HCEC 1CT (cell line): ENCODE data around the gene VEGFD.
A peak's percentile ranks its signal among the peaks of the same experiment; 100 is the strongest.
"Not testable (repeated sequence)": the region's sequence is repeated elsewhere in the genome, so short reads cannot be mapped to it uniquely, and the experiment has no call there.

Experiments used
- DNase-seq: peaks from one replicate; pipeline ENCODE4 v3.0.0-alpha.2; 2017

The VEGFD gene

GRCh38 chrX:15358533-15358932 lies 25.7 kb downstream of the VEGFD start:
- no peak for DNase-seq

GRCh38 chrX:15356444-15356843 lies 27.8 kb downstream of the VEGFD start:
- peak; percentile 51 for DNase-seq

DNA sequence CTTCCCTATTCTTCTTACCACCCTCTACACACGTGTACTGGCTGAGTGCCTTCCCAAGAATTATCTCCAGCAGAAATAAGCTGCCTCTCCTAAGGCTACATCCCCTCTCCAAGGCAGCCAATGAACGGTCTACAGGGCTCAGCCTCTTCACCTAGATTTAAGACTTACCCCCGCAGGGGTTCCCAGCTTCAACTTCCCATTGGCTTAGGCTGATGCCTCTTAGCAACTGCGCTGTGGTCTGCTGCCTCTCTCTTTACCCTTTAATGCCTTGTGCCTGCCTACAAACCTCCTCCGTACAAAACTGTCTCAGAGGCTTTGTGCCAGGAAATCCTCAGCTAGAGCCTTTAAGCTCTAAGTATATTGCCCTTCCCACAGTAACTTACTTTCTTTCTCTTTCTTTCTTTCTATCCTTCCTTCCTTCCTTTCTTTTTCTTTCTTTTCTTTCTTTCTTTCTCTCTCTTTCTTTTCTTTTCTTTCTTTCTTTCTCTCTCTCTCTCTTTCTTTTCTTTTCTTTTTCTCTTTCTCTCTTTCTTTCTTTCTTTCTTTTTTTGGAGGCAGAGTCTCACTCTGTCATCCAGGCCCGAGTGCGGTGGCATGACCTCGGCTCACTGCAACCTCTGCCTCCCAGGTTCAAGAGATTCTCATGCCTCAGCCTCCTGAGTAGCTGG lies 33.8 kb downstream of the VEGFD start:
- DNase-seq: no peak

GRCh38 chrX:15349046-15349445 lies 35.2 kb downstream of the VEGFD start:
- peak; percentile 20 for DNase-seq

DNA sequence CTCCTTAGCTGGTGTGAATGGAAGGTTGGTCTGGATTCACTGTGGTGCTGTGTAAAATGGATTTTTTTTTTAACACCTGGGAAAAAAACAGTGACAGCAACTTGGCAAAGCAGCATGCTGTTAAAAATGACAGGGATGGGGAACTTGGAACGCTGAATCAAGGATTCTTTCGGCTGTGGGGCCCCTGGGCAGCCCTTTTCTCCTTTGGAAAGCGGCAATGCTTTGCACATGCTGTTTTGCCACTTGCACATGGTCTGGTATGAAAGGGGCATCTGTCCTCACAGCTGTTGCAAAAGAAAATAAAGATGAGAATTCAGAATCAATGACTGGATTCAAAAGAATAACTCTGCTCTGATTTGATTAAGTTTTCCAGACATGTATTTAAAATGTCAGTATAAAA lies 38.2 kb downstream of the VEGFD start:
- DNase-seq: no peak

DNA sequence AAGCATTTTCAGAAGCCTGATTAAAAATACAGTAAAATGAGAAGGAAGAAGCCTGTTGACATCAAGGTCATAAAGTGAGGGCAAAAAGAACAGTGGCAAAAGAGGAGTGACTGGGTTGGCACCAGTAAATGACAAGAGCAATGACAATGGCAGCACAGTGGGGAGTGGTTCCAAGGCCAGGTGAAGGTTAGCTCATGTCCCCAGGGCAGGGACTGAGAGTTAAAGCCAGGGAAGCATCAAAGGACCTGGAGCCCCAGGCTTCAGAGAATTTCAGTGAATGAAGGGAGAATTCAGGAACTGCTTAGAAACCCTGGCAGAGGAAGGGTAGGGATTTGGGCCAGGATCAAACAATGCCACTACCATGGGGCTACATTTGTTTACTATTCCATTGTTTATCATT lies 40.1 kb downstream of the VEGFD start:
- DNase-seq: no peak

DNA sequence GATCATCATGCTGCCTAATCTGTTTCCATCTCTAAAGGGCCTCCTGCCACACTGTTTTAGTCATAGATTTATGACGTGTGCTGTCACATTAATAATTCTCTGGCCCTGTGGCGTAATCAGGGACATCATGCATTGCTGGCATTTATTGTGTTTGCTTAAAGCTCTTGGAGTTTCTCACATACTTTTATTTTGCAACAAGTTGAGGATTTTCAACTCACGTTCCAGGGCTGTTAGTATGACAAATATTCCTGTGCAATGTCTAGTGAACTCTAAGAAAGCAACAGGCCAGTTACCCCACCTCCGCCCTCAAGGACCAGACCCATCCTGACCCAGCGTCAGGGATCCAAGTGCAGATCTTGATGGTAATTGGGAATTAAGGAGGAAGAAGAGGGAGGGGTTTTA lies 41.1 kb downstream of the VEGFD start:
- peak; percentile 32 for DNase-seq

DNA sequence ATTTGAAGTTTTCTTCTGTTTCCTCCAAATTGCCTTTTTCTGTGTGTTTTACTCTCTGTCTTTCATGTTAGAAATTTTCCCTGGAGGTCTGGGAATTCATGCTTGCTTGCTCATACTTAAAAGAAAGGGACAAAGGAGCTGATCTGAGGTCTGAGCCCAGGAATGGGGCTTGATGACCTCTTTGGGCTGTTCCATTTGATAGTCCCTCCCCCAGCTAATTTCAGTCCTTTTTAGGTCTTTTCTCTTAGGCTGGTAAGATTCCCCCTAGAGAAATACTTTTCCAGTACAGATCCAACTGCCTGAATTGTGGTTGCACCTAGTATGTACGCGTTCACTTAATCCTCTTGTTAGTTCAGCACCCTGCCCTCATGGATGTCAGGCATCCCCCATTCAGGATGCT lies 43.3 kb downstream of the VEGFD start:
- DNase-seq: no peak

DNA sequence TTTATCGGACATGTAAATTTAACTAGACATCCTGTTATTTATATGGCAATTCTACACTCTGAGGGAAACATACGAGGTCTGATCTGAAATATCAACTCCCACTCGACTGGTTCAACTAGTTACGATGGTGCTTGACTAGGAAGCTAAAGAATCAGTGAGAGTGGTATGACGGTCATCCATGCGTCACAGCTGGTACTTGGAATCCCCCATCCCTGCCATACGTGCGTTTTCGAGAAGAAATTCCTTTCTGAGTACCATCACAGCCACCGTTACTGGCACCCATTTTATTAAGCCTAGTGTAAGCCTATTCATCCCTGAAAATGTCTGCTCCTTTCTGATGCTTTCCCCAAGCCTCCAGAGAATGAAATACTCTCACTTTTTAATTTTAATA lies 48.2 kb downstream of the VEGFD start:
- peak; percentile 3 for DNase-seq

DNA sequence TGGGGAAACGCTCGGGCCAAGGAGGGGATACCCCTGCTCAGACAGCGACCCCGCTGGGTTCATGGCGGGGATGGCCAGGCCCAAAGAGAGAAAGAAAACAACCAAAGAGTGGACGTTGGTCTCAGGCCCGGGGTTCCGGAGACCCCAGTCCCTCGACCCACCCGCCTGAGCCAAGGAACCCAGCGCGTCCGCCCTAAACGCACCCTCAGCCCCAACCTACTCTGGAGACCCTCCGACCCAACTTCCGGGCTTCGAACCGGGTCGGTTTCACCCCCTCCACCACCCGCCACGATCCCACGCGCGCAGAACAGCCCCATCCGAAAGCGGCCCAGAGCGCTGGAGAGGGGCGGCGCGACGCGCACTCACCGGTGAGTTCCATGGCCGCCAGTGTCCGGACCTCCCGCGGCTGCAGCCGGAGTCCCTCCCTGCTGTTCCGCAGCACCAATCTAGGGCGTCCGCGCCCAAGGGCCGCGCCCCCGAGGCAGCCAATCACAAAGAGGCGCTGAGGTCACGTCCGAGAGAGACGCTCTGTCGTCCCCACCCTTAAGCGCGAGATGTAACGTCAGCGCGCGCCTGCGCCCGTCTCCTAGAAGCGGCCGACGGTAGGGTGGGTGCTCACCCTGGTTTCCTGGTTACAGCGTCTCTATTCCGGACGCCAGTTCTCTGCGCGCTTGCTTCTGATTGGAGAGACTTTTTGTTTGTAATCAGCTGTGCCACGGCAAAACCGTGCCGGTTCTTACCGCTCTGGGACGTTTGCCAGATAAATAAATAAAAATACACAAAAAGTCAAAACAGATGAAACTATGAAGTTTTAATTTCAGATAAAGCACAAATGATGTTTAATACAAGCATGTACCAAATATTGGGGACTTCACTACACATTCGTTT lies 48.8 kb downstream of the VEGFD start, which contains the start of gene PIGA:
Gene PIGA, minus strand, starts transcription at position 389 of the 888 bp plus-strand sequence. CDS start 3,593 bp downstream, outside the sequence.
- peak; percentile 94 for DNase-seq

DNA sequence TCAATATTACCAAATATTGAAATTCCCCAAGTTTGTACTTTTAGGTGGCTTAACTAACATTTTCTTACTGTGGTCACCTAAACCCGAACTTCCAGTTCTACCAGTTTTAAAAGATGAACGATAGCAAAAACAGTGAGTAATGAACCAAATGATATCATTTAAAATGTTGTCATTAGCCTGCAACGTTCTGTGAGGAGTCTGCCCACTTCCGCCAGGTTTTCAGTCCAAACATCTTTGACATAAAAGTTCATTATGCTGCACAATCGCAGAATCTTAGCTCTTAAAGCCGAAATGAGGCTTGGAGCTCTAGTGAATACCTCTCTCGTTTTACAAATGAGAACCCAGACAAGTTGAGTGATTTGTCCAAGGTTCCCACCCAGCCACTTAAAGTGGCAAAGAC lies 49.7 kb downstream of the VEGFD start:
- peak; percentile 28 for DNase-seq

DNA sequence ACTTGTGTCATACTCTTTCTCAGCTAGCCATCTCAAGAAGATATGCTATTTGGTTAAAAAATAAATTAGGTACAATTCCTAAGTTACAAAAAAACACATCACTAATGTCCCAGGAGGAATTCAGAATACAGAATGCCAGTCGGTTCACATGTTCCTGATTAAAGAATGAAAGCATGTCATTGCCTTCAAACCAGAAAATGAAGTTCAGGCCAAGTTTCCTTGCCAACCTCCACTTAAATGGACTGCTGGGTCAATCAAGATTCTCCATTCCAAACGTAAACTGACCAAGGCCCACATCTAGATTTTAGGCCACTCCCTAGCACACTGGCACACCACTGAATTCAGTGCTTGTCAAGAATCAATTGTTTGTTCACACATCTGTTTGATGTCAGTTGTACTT lies 55.4 kb downstream of the VEGFD start:
- no peak for DNase-seq

DNA sequence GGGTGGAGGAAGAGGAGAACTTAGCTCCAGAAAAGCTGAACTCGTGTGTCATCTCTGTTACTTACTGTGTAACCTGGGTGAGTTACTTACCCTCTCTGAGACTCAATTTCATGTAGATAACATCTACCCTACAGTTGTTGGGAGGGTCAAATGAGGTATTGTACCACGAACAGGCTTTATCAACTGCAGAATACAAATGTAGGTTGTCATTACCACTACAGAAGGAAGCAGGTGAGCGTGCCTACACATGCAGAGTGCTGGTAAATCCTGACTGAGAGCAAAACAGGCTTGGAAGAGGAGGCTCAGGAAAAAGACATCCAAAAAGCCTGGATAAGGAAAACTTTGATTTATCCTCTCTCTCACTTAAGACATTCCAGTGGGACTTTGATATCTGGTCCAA lies 56.1 kb downstream of the VEGFD start:
- no peak for DNase-seq

DNA sequence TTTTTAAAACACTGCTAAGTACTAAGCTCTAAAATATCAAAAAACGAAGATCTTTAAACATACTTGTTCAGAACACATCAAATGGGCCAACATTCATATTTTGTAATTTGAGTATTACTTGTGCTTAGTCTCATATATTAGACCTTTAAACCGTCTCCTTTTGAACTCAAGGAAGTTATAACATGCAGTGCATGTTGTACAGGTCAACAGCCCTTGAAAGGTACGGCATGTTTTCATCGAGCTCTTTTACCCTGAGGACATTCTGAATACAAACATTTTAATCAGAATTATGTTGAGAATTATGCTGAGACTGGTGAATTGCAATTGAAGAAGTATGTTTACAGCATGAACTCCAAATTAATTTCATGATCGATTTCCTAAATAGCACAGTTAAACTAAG lies 61.7 kb downstream of the VEGFD start:
- no peak for DNase-seq

GRCh38 chrX:15322072-15322471 lies 62.1 kb downstream of the VEGFD start:
- DNase-seq: no peak

DNA sequence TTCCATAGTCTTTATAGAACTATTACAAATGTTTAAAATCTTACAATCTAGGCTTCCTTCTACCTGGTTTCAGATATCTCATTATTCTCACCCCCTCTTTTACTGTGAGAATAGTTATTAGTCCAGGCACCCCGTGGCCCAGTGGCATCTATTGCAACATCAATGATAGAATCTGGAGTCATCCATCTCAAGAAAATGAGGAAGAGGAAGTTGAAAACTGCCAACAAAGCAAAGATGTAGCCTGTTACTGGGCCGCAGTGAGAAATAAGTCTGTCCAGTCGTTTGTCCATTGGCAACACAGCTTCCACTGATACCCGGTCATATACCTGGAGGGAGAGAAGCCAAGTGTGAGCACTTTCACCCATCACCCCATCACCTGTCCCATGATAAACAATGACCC lies 62.8 kb downstream of the VEGFD start:
- DNase-seq: no peak

DNA sequence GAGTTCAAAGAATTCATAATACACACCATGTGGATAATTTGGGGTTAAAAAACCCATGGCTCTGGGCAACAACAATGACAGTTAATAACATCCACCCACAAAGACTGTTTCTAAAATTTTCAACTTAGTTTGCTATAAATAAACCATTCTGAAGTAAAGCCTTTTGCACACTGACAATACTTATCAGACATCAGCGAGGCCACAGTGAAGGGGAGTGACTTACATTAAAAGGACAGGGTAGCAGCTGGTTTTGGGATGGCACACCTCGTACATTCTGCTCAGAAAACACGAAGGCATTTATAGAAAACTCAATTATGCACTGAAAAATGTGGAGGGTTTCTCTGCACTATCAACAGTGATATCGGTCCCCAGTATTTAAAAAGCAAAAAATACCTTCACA lies 63.9 kb downstream of the VEGFD start:
- DNase-seq: no peak

GRCh38 chrX:15319075-15319474 lies 65.1 kb downstream of the VEGFD start:
- DNase-seq: no peak

DNA sequence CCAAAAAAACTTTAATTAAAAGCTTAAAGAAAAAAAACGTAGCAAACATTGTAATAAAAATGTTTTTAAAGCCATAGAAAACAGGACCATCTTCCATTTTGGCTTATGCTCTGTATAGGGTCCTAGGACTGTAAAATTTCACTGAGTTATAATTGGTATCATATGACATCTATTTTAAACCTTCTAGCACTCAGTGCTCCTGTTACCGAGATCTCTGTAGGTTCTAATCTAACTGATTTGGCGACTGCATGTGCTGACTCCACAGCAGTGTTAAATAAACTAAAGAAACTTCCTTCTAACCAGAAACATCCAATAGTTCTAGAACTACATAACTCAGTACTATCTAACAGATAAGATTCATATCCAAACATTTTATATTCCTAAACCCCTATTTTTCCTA lies 68.7 kb downstream of the VEGFD start, which contains the start of gene ASB11:
Gene ASB11, minus strand, starts transcription at position 132 of the 400 bp plus-strand sequence. Its CDS starts 35 bp downstream, at position 97.
- no peak for DNase-seq

DNA sequence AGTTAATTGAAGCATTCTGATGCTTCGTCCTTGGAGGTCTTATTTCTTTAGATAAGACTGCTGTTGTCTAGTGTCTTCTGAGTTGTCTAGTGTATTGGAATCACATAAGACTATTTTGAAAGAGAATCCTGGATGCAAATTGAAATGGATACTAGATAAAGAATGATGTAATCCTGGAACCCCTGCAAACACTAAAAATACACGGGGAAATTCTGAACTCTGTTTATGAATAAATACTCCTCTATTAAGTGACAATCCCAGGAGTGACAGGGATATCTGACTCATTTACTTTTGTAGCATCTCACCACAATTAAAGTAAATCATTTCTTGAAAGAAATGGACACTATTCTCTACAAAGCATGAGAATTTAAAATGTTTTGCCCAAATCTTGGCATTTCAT lies 69.7 kb downstream of the VEGFD start:
- no peak for DNase-seq

DNA sequence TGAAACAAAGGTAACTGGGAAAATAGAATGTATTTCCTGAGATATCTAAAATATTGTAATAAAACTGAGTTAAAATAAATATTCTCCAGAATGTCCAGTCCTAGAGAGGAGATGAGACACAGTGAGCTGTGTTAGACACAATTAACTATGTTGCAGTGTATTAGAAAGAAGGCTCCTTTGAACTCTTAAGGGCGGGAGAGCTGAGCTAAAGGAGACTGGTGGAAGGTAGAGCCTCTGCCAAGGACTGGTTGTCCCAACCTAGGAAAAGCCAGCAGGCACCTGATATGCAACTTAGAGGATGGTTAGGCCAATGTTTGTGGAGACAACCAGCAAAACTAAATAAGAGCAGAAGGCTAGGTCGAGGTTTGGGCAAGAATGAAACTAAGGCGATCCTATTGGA lies 73.1 kb downstream of the VEGFD start:
- no peak for DNase-seq

DNA sequence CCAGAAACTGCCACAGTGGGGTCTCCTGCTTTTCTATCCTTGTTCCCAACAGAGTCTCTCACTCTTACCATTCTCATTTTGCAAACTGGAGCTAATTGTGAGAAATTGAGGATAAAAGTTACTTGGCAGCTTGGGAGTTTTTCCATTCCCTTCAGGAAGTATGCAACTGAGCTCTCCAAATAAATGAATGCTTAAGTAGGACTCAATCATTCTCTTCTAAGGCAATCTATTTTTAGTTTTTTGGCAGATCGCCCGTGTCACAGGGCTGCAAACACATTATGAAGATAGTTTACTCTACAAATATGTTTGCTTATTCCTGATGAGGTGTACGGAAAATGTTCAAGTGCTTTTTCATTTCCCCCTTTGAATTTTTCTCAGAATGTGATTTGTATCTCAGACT lies 74.1 kb downstream of the VEGFD start:
- peak; percentile 34 for DNase-seq

DNA sequence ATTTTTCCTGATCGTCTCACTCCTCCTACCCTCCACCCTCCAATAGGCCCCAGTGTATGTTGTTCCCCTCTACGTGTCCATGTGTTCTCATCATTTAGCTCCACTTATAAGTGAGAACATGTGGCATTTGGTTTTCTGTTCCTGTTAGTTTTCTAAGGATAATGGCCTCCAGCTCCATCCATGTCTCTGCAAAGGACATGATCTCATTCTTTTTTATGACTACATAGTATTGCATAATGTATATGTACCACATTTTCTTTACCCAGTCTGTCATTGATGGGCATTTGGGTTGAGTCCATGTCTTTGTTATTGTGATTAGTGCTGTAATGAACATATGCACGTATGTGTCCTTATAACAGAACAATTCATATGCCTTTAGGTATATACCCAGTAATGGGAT lies 78.3 kb downstream of the VEGFD start:
- not testable (repeated sequence) for DNase-seq

GRCh38 chrX:15301924-15302323 lies 82.3 kb downstream of the VEGFD start:
- DNase-seq: peak; percentile 56
